A549 (cell line): ENCODE measurements around the gene TRIM56.

Experiments used
- CTCF ChIP-seq: fragments of >200 bp; sonication (Bioruptor Twin); formaldehyde crosslinking; IDR thresholded peaks from 3 replicates; pipeline ENCODE4 v1.5.1; 2016
- ELK1 ChIP-seq: fragments of 150-350 bp; IDR thresholded peaks from 2 replicates; pipeline ENCODE4 v1.6.1; 2014; ENCODE audit warnings: low read depth, mild to moderate bottlenecking, low read length
- EP300 ChIP-seq, 2 experiments: fragments of >200 bp; sonication (Bioruptor Twin); formaldehyde crosslinking; IDR thresholded peaks; 2 replicates in 1 of 2; 3 replicates in 1 of 2; pipeline ENCODE4 v1.6.1; 2016 to 2017
- HDAC2 ChIP-seq: fragments of 200-600 bp; sonication (generic); IDR thresholded peaks from 2 replicates; pipeline ENCODE4 v1.6.1; 2016
- HEYL ChIP-seq: fragments of 250-450 bp; sonication (Bioruptor Pico); IDR thresholded peaks from 2 replicates; pipeline ENCODE4 v1.8.0; 2021; ENCODE audit warnings: mild to moderate bottlenecking, moderate library complexity
- MAX ChIP-seq: IDR thresholded peaks from 2 replicates; pipeline ENCODE4 v1.6.1; 2012
- POLR2A ChIP-seq: IDR thresholded peaks from 2 replicates; pipeline ENCODE4 v1.6.1; 2012; ENCODE audit warnings: mild to moderate bottlenecking, low read length
- RAD21 ChIP-seq, 2 experiments: fragments of >200 bp in 1 of 2; sonication (Bioruptor Twin) in 1 of 2; formaldehyde crosslinking in 1 of 2; IDR thresholded peaks in 1 of 2; conservative IDR thresholded peaks in 1 of 2; 2 replicates in 1 of 2; 3 replicates in 1 of 2; pipeline ENCODE4 v1.6.1; 2012 to 2018; ENCODE audit warnings: inconsistent platforms in 1 of 2
- ZFP36 ChIP-seq: fragments of 450-650 bp; IDR thresholded peaks from 2 replicates; pipeline ENCODE4 v1.6.1; 2014; ENCODE audit warnings: borderline replicate concordance; ENCODE audit not compliant: partially characterized antibody
- TF ChIP-seq, protein P1 (sequence below): fragments of 450-650 bp; IDR thresholded peaks from 2 replicates; pipeline ENCODE4 v1.6.1; 2014; ENCODE audit warnings: antibody characterized with exemption

DNA sequence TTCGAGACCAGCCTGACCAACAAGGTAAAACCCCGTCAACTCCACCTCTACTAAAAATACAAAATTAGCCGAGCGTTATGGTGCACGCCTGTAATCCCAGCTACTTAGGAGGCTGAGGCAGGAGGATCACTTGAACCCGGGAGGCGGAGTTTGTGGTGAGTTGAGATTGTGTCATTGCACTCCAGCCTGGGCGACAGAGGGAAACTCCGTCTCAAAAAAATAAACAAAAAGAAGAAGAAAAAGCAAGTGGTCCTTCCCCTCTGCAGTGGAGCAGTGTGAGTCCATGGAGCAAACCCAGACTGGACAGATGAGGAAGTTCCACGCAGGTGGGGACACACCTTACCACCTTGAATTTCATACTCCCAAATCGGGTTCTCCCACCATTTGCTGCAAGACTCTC is 28.6 kb downstream of the TRIM56 start:
- TF ChIP-seq CTCF (no peak), ZFP36 (no peak), POLR2A (no peak), RAD21 (conservative IDR thresholded peaks at IDR 0.05 in 1 of 2, IDR thresholded peaks at IDR 0.05 in 1 of 2) (no peak), EP300 (IDR thresholded peaks at IDR 0.05) (no peak), MAX (no peak), ELK1 (no peak), HDAC2 (no peak), HEYL (CRISPR knock-in tag) (no peak)
- TF ChIP-seq, protein P1, sequence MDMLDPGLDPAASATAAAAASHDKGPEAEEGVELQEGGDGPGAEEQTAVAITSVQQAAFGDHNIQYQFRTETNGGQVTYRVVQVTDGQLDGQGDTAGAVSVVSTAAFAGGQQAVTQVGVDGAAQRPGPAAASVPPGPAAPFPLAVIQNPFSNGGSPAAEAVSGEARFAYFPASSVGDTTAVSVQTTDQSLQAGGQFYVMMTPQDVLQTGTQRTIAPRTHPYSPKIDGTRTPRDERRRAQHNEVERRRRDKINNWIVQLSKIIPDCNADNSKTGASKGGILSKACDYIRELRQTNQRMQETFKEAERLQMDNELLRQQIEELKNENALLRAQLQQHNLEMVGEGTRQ: no peak
